ENCODE data around the gene ZFYVE9.

Gene ZFYVE9

GRCh38 chr1:52306227-52307006, 164.5 kb downstream of the ZFYVE9 start:
- Histone ChIP-seq H3K36me3 (ENCODE audit: control insufficient read depth in 2 of 2, insufficient read depth in 1 of 2, low read length in 2 of 2) (peaks cover 0 to 30% of the 10 kb centered on the region in 2 experiments; a peak in 2 of 3 replicates), H3K4me3 (ENCODE audit: low read depth, low read length) (no peak overlapping the region), H3K4me1 (ENCODE audit: control insufficient read depth, insufficient read depth, low read length) (no peaks in the 10 kb centered on the region), H3K27ac (ENCODE audit: extremely low read depth, low read depth, low read length) (no peak overlapping the region), H3K9me3 (ENCODE audit: control insufficient read depth, insufficient read depth, low read depth, low read length) (no peaks in the 10 kb centered on the region)
- POLR2A ChIA-PET = no interaction called here
- CTCF ChIA-PET = interaction anchor here (0.6 to 1.0 kb wide), 2 partner anchors 10 to 1222 kb away, joined by 3 read pairs; no protein-coding TSS in a partner anchor
- TF ChIP-seq ZNF561 (tag by site-specific recombination; IDR thresholded peaks at IDR 0.05; ENCODE audit: borderline replicate concordance) (no peak), ZNF600 (tag by site-specific recombination; IDR thresholded peaks at IDR 0.05) (no peak), CTCF (tag by site-specific recombination; IDR thresholded peaks at IDR 0.05) (no peak), SALL2 (tag by site-specific recombination; IDR thresholded peaks at IDR 0.05; ENCODE audit: borderline replicate concordance) (no peak), ZNF10 (tag by site-specific recombination; IDR thresholded peaks at IDR 0.05) (no peak), ZNF639 (tag by site-specific recombination; IDR thresholded peaks at IDR 0.05) (no peak), ZNF621 (tag by site-specific recombination; IDR thresholded peaks at IDR 0.05) (no peak), ZNF37A (tag by site-specific recombination; IDR thresholded peaks at IDR 0.05) (no peak), ZNF140 (tag by site-specific recombination; IDR thresholded peaks at IDR 0.05) (no peak), ZNF354C (tag by site-specific recombination; IDR thresholded peaks at IDR 0.05; ENCODE audit: borderline replicate concordance, low read depth) (no peak), ZNF747 (tag by site-specific recombination; IDR thresholded peaks at IDR 0.05) (no peak), ZBTB20 (tag by site-specific recombination; IDR thresholded peaks at IDR 0.05) (no peak), ZNF610 (tag by site-specific recombination; IDR thresholded peaks at IDR 0.05; ENCODE audit: borderline replicate concordance) (no peak), SCRT1 (tag by site-specific recombination; IDR thresholded peaks at IDR 0.05; ENCODE audit: borderline replicate concordance) (no peak), BCL6B (tag by site-specific recombination; IDR thresholded peaks at IDR 0.05) (no peak), ZNF830 (tag by site-specific recombination; IDR thresholded peaks at IDR 0.05; ENCODE audit: low read depth) (no peak)

GRCh38 chr1:52321061-52321460, 179.2 kb downstream of the ZFYVE9 start:
- Histone ChIP-seq H3K36me3 (ENCODE audit: control insufficient read depth in 2 of 2, insufficient read depth in 1 of 2, low read length in 2 of 2) (no peaks in the 10 kb centered on the region), H3K27ac (ENCODE audit: extremely low read depth, low read depth, low read length) (no peak overlapping the region), H3K9me3 (ENCODE audit: control insufficient read depth, insufficient read depth, low read depth, low read length) (no peaks in the 10 kb centered on the region), H3K4me3 (ENCODE audit: low read depth, low read length) (no peak overlapping the region), H3K4me1 (ENCODE audit: control insufficient read depth, insufficient read depth, low read length) (no peaks in the 10 kb centered on the region)
- POLR2A ChIA-PET = no interaction called here
- CTCF ChIA-PET = interaction anchor here (0.6 kb wide), 1 partner anchor 13 kb away, joined by 3 read pairs; no protein-coding TSS in a partner anchor
- TF ChIP-seq BCL11B (tag by site-specific recombination; IDR thresholded peaks at IDR 0.05; ENCODE audit: low read depth) (no peak), ZNF837 (tag by site-specific recombination; IDR thresholded peaks at IDR 0.05) (no peak), ZNF621 (tag by site-specific recombination; IDR thresholded peaks at IDR 0.05) (no peak), KLF17 (tag by site-specific recombination; IDR thresholded peaks at IDR 0.05) (no peak), ZNF580 (tag by site-specific recombination; IDR thresholded peaks at IDR 0.05) (no peak), PRDM10 (tag by site-specific recombination; IDR thresholded peaks at IDR 0.05) (no peak), ZNF513 (tag by site-specific recombination; IDR thresholded peaks at IDR 0.05) (no peak), ZNF473 (tag by site-specific recombination; IDR thresholded peaks at IDR 0.05) (no peak)

Measured in HEK293 (cell line).